Measurements from ENCODE around the gene TNIK.

- TF ChIP-seq CTCF (IDR thresholded peaks at IDR 0.05), result no peak
- TF ChIP-seq POLR2A (IDR thresholded peaks at IDR 0.05), result no peak
Measured at GRCh38 chr3:171442184-171442583, 18.0 kb downstream of the TNIK start.

Data from upper lobe of left lung (tissue), 4 donors.